DND-41 (cell line): Measurements from ENCODE around the gene NOTCH4.

Experiments
- ATAC-seq: fragments of 200-7000 bp; cut with Tn5 transposase; 3 replicates; pipeline ENCODE4 v1.9.1; 2021; ENCODE audit warnings: low read depth; ENCODE audit not compliant: insufficient read depth
- DNase-seq: peaks from one replicate; pipeline ENCODE4 v3.0.0-alpha.2; 2020
- H2AFZ ChIP-seq: 2 replicates; pipeline ENCODE4 v1.6.0; 2012; ENCODE audit warnings: low read depth, low read length
- H3K27ac ChIP-seq: 2 replicates; pipeline ENCODE4 v1.5.1; 2012; ENCODE audit warnings: low read length, inconsistent platforms
- H3K27me3 ChIP-seq: fragments of 200-600 bp; sonication (generic); 2 replicates; pipeline ENCODE4 v1.6.0; 2012; ENCODE audit warnings: low read length, mild to moderate bottlenecking, inconsistent platforms; ENCODE audit not compliant: insufficient read depth, poor library complexity
- H3K36me3 ChIP-seq: 2 replicates; pipeline ENCODE4 v1.5.1; 2012; ENCODE audit warnings: low read length, inconsistent platforms; ENCODE audit not compliant: insufficient read depth
- H3K4me1 ChIP-seq: 2 replicates; pipeline ENCODE4 v1.5.1; 2012; ENCODE audit warnings: mild to moderate bottlenecking, low read length; ENCODE audit not compliant: insufficient read depth
- H3K4me2 ChIP-seq: 2 replicates; pipeline ENCODE4 v1.6.0; 2012; ENCODE audit warnings: mild to moderate bottlenecking, moderate library complexity, low read length, inconsistent platforms; ENCODE audit not compliant: insufficient read depth
- H3K4me3 ChIP-seq, 2 experiments: fragments of 200-600 bp in 1 of 2; shearing (Covaris generic) in 1 of 2; 2 replicates each; pipeline ENCODE4 v1.5.1; 2012 to 2016; ENCODE audit warnings: inconsistent platforms in 2 of 2, low read length in 2 of 2, mild to moderate bottlenecking in 2 of 2, low read depth in 1 of 2, moderate library complexity in 1 of 2
- H3K79me2 ChIP-seq: 2 replicates; pipeline ENCODE4 v1.6.0; 2012; ENCODE audit warnings: low read length, inconsistent platforms; ENCODE audit not compliant: insufficient read depth
- H3K9ac ChIP-seq: 2 replicates; pipeline ENCODE4 v1.6.0; 2012; ENCODE audit warnings: low read depth, mild to moderate bottlenecking, inconsistent platforms, low read length, moderate library complexity
- H3K9me3 ChIP-seq: 2 replicates; pipeline ENCODE4 v1.5.1; 2012; ENCODE audit warnings: low read length, moderate library complexity, mild to moderate bottlenecking, inconsistent platforms; ENCODE audit not compliant: insufficient read depth, severe bottlenecking
- H4K20me1 ChIP-seq: 2 replicates; pipeline ENCODE4 v1.6.0; 2012; ENCODE audit warnings: low read length; ENCODE audit not compliant: insufficient read depth
- EZH2 ChIP-seq: IDR thresholded peaks from 3 replicates; pipeline ENCODE4 v1.6.1; 2012; ENCODE audit warnings: borderline replicate concordance, low read depth, mild to moderate bottlenecking, moderate library complexity, low read length, inconsistent platforms; ENCODE audit not compliant: severe bottlenecking
- TF ChIP-seq, protein P1 (sequence below): IDR thresholded peaks from 2 replicates; pipeline ENCODE4 v1.5.1; 2012; ENCODE audit warnings: borderline replicate concordance, low read length, moderate library complexity, mild to moderate bottlenecking; ENCODE audit not compliant: poor library complexity, severe bottlenecking; ENCODE audit errors: extremely low read depth

The NOTCH4 gene

DNA sequence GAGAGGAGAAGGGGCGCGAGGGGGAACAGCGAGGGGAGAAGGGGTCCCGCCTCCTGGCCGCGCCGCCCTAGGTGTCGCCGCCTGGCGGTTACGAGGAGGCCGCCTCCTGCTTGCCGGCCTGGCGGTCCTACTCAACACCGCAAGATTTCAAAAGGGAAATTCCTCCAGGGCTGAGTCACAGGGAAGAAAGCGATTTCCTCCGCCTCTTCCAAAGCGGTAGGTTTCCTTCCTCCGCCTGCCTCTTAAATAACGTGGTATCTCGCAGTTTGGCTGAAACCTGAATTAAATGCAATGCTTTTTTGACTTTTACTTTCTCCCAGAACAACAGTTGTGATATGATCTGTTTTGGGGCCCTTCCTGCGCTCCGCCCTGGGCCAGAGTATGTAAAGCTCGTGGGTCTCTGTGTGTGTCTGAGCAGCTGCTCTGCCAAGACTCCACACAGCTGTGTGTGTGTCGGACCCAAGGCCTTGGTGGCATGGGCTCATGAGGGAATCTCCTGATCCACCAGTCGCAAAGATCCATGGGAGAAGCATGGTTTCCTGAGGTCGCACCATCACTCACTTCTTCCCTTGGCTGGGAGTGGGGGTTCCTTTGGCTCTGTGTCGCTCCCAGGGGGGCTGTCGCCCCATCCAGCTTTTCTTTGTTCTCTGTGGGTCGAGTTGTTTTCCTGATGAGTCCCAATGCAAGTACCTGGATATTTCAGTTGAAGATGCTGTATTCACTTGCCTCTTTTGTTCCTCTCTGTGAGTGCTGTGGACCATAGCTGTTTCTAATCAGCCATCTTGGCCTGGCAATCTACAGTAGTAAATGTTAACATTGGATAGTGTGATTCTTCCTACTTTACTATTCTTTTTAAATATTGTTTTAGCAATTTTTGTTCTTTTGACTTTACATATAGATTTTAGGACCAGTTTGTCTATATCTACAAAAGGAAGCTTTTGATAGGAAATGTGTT, 31.6 kb upstream of the NOTCH4 start:
- TF ChIP-seq EZH2: no peak
- TF ChIP-seq, protein P1, sequence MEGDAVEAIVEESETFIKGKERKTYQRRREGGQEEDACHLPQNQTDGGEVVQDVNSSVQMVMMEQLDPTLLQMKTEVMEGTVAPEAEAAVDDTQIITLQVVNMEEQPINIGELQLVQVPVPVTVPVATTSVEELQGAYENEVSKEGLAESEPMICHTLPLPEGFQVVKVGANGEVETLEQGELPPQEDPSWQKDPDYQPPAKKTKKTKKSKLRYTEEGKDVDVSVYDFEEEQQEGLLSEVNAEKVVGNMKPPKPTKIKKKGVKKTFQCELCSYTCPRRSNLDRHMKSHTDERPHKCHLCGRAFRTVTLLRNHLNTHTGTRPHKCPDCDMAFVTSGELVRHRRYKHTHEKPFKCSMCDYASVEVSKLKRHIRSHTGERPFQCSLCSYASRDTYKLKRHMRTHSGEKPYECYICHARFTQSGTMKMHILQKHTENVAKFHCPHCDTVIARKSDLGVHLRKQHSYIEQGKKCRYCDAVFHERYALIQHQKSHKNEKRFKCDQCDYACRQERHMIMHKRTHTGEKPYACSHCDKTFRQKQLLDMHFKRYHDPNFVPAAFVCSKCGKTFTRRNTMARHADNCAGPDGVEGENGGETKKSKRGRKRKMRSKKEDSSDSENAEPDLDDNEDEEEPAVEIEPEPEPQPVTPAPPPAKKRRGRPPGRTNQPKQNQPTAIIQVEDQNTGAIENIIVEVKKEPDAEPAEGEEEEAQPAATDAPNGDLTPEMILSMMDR: no peak
- Histone ChIP-seq H3K4me3 (no peak overlapping the region), H3K27ac (no peak overlapping the region), H3K4me2 (no peak overlapping the region), H3K36me3 (no peaks in the 10 kb centered on the region), H3K79me2 (no peaks in the 10 kb centered on the region), H3K27me3 (peaks cover 20% of the 10 kb centered on the region), H2AFZ (no peak overlapping the region), H3K4me1 (no peaks in the 10 kb centered on the region), H4K20me1 (no peaks in the 10 kb centered on the region), H3K9ac (no peak overlapping the region), H3K9me3 (no peaks in the 10 kb centered on the region)
- ATAC-seq: no peak
- no peak for DNase-seq

DNA sequence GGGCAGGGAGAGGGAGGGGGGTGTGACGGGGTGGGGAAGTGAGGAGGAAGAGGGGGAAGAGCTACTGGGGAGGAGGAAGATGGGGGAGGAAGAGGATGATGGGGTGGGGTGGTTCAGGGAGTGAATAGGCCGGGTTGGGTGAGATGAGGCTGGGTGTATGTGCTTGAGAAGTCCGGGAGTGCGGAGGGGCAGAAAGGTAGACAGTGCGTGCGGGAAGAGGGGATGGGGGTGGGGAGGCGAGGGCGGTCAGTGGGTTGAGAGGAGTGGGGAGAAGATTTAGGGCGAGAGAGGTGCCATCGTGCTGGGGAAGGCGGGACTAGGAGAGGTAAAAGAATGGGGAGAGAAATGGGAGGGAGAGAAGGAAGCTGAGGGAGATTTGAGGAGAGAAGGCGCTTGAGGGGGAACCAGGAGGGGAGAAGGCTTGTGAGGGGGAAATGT, 30.9 kb upstream of the NOTCH4 start:
- H3K4me3 ChIP-seq: no peak overlapping the region
- no peaks in the 10 kb centered on the region for H3K79me2 ChIP-seq
- no peaks in the 10 kb centered on the region for H3K9me3 ChIP-seq
- no peak for TF ChIP-seq EZH2
- TF ChIP-seq, protein P1: no peak
- no peak overlapping the region for H3K9ac ChIP-seq
- H2AFZ ChIP-seq: no peak overlapping the region
- no peaks in the 10 kb centered on the region for H3K4me1 ChIP-seq
- H3K27me3 ChIP-seq: peaks cover 20% of the 10 kb centered on the region
- H3K4me2 ChIP-seq: no peak overlapping the region
- no peaks in the 10 kb centered on the region for H3K36me3 ChIP-seq
- no peak for DNase-seq
- no peak overlapping the region for H3K27ac ChIP-seq
- ATAC-seq: no peak
- no peaks in the 10 kb centered on the region for H4K20me1 ChIP-seq

DNA sequence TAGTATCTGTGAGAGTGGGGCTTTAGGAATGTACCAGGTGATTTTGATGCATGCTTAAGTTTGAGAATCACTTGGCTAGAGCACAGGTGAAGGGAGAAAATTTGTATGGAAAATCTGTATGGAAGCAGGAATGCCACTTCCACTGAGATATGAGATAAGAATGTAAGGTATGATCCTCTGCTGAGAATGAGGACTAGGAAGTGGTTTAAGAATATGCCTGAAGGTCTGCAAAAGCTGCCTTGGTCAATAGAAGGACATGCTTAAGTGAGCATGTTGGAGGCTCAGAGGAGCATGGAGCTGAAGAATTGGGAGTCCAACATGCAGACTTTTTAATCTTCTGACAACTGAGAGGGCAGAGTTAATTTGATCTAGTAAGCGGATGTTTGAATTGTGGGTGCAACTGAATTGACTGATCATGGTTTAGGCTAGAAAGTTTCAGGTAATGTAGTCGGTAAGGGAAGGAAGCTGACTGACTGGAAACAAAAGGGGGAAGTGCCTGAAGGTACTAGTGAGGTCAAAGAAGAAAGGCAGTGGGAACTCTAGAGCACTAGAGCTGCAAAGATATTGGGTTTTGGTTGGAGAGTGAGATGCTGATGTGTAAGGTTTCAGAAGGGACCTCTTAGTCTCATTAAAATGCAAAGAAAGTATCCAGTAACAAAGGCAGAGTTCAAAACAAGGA, 28.6 kb upstream of the NOTCH4 start:
- no peaks in the 10 kb centered on the region for H3K79me2 ChIP-seq
- no peaks in the 10 kb centered on the region for H3K4me1 ChIP-seq
- ATAC-seq (no peak), DNase-seq (no peak)
- TF ChIP-seq EZH2: no peak
- TF ChIP-seq, protein P1: no peak
- H3K9me3 ChIP-seq: no peaks in the 10 kb centered on the region
- no peak overlapping the region for H3K9ac ChIP-seq
- peaks cover 20% of the 10 kb centered on the region for H3K27me3 ChIP-seq
- H3K36me3 ChIP-seq: no peaks in the 10 kb centered on the region
- H3K4me3 ChIP-seq: no peak overlapping the region
- no peak overlapping the region for H3K27ac ChIP-seq
- H4K20me1 ChIP-seq: no peaks in the 10 kb centered on the region
- no peak overlapping the region for H2AFZ ChIP-seq
- H3K4me2 ChIP-seq: no peak overlapping the region
